Fibroblast of the aortic adventitia (primary cell): ENCODE data around the gene BNIP5. TPM values are rescaled to one million over a fixed set of nuclear protein-coding genes. Genes with fewer than 3 reads are reported as not detected.

ENCODE experiments used
- DNase-seq: peaks from one replicate; pipeline ENCODE4 v3.0.0-alpha.2; 2010; ENCODE audit warnings: low read depth
- H3K4me3 ChIP-seq: 2 replicates; pipeline ENCODE4 v1.5.1; 2011; ENCODE audit warnings: low read depth, mild to moderate bottlenecking, control low read depth, low read length, moderate library complexity
- total RNA-seq: library from RNA; depleted of rRNA; stranded (reverse); fragments of >200 nt; gene quantifications from 2 replicates; pipeline ENCODE4 v1.2.3, GENCODE V29; 2012; ENCODE audit warnings: low replicate concordance
- TF ChIP-seq, protein P1 (sequence below): IDR thresholded peaks from 2 replicates; pipeline ENCODE4 v1.5.1; 2011; ENCODE audit warnings: mild to moderate bottlenecking, low read length, control low read depth, inconsistent platforms; ENCODE audit not compliant: insufficient read depth

Gene BNIP5
- total RNA-seq, 1 donor = not detected

DNA sequence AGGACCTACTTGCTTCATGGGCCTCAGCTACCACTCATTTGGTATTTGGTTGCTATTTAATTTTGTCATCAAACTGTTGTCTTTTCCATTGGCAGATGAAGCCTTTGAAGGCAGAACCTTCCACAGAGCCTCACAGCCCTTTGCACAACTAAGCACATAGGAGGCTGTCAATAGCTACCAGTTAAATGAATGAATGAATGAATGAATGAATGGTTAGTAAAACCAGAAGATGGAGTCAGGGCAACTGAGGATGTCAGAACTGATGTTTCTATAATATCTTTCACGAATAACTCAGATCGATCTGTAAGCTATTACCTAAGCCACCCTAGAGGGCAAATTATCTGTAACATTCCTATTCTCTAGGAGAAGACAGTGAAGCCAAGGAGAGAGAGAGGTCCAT, 19.1 kb downstream of the BNIP5 start:
- DNase-seq = no peak
- H3K4me3 ChIP-seq = no peak overlapping the region
- TF ChIP-seq, protein P1, sequence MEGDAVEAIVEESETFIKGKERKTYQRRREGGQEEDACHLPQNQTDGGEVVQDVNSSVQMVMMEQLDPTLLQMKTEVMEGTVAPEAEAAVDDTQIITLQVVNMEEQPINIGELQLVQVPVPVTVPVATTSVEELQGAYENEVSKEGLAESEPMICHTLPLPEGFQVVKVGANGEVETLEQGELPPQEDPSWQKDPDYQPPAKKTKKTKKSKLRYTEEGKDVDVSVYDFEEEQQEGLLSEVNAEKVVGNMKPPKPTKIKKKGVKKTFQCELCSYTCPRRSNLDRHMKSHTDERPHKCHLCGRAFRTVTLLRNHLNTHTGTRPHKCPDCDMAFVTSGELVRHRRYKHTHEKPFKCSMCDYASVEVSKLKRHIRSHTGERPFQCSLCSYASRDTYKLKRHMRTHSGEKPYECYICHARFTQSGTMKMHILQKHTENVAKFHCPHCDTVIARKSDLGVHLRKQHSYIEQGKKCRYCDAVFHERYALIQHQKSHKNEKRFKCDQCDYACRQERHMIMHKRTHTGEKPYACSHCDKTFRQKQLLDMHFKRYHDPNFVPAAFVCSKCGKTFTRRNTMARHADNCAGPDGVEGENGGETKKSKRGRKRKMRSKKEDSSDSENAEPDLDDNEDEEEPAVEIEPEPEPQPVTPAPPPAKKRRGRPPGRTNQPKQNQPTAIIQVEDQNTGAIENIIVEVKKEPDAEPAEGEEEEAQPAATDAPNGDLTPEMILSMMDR = no peak

DNA sequence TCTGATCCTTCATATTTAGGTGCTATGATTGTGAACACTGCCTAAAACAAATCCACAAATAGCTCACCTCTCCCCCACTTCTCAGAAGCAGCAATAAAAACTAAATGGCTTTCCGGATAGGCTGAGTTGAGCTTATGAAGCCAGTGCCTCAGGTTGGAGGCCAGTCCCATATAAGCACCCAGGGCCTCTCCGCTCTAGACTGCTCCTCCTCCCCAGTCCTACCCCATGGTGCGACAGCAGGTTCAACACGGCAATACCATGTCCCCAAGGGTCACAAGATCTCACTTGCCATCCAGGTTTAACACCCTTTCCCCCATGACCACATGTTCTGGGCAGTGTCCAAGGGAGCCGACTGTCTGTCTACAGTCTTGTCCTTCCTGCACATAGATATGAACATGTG, 20.8 kb downstream of the BNIP5 start:
- DNase-seq = no peak
- H3K4me3 ChIP-seq = no peak overlapping the region
- TF ChIP-seq, protein P1 = no peak

DNA sequence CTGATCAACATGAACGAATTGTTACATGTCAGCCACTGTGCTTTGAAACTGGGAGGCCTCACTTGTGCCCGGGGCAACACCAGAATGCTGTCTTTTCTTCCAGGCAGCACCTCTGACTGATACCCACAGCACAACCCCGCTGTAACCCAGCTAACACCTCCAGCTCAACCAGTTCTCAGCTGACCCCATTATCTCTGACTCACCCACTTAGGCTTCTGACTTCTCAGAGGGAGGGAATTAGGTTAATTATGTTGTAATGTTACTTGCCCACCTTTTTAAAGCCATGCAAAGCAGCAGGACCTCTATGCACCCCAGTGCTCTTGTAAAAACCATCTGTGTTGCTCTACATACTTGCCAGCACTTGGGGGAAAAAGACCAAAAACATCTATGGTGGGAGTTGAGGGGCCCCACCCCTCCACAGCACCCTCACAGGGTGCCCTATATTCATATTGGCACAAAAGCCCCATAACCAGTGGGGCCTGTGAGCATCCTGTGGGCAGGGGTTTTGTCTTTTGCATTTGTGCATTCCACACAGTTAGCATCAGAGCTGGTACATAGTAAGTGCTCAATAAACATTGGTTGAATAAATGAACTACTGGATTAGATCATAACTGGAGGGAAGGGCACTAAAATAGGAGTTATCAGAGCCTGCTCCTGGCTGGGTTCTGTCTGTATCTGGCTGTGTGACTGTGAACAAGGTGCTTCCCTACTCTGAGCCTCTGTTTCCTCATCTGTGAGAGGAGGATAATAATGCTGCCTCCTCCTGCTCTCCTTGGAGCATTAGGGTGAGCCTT, 22.3 kb downstream of the BNIP5 start:
- no peak overlapping the region for H3K4me3 ChIP-seq
- TF ChIP-seq, protein P1 = no peak
- DNase-seq = no peak

DNA sequence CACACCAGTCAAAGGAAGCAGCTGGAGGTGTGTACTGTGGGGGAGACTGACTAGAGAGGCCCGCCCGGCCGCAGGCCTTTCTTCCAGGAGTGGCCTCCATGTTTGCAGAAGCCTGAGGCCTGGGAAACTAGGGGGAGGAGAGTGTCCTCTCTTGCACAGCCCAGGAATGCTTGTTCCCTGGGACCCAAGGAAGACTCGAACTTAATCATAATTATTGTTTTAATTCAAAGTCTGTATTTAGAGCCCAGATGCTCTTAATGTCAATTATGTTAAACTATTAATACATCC, 23.1 kb downstream of the BNIP5 start:
- TF ChIP-seq, protein P1 = no peak
- DNase-seq = no peak
- no peak overlapping the region for H3K4me3 ChIP-seq

DNA sequence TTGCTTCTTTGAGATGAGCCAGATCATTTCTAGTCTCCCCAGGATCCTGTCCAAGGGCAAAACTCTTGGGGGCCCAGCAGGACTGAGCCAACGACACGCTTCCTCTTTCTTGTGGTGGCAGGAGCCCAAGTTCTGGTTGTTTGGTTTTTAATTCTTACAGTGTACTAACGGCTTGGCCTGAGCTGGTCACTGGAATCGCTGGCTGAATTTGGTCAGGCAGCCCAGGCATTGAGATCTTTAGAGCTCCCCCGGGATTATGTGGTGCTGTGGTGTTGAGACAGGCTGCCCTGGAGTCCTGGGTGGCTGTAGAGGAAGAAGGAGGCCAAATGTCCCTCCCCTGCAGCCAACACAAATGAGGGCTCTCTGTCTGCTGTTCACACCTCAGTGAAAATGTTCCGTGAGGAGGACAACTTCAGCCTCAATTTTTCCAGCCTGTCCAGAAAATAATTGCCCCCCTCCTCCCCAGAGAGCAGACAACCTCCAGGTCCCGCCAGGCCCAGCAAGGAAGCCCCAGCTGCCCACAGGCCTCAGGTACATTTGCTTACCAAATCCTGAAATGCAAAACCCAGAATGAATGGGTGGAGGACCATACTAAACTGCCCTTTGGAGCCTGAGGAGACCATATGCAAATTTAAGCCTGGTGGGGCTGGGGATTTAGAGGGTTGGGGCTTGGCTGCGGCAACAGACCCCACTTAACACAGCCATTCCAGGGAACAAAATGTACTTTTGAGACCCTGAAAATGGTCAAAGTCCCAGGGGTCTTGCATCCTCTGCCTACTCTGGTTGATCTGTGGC, 23.6 kb downstream of the BNIP5 start:
- DNase-seq = no peak
- H3K4me3 ChIP-seq = no peak overlapping the region
- TF ChIP-seq, protein P1 = no peak

DNA sequence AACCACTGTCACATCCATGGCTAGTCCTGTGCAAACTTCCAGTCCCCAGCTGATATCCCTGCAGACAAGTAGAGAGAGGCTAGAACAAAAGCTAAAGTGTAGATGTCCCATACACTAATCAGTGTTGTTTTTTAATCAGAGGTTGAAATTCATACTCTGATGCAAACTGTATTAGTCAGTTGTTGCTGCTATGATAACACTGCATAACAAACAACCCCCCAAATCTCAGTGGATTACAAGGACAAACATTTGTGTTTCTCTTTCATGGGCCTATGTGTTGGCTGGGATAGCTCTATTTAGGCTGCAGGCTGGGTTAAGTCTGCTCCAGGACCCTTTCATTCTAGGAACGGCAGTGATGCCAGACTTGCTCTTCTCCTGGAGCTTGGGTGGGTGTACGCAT, 26.8 kb downstream of the BNIP5 start:
- TF ChIP-seq, protein P1 = no peak
- DNase-seq = no peak
- H3K4me3 ChIP-seq = no peak overlapping the region
